NB4 (cell line): ENCODE measurements around the gene PPM1B.

Source experiments
- DNase-seq: peaks from one replicate; pipeline ENCODE4 v3.0.0; 2010; ENCODE audit warnings: low read depth
- H3K4me3 ChIP-seq: one replicate; pipeline ENCODE4 v1.5.1; 2011; ENCODE audit warnings: mild to moderate bottlenecking, low read depth, low read length, moderate library complexity
- MYC ChIP-seq: IDR thresholded peaks from 2 replicates; pipeline ENCODE4 v1.6.1; 2011; ENCODE audit warnings: low read depth, low read length
- POLR2A ChIP-seq: IDR thresholded peaks from 2 replicates; pipeline ENCODE4 v1.6.1; 2011; ENCODE audit warnings: mild to moderate bottlenecking; ENCODE audit not compliant: insufficient read length; ENCODE audit errors: extremely low read depth
- TF ChIP-seq, protein P1 (sequence below): IDR thresholded peaks from one replicate; pipeline ENCODE4 v1.5.1; 2012; ENCODE audit warnings: low read depth, low read length
- TF ChIP-seq, protein P2 (sequence below): IDR thresholded peaks from 2 replicates; pipeline ENCODE4 v1.6.1; 2011; ENCODE audit warnings: low read depth, low read length

The PPM1B gene

DNA sequence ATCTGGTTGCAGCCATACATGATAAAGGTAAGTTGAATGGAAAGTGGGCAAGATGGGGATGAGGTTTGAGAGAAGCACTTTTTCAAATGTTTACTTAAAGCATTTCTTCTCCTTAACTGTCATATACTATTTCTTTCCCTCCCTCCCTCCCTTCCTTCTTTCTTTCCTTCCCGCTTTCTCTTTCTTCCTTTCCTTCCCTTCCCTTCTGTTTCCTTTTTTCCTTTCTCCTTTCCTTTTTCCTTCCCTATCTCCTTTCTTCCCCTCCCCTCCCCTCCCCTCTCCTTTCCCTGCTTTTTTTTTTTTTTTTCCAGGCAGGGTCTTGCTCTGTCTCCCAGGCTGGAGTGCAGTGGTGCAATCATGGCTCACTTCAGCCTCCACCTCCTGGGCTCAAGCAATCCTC is 112.2 kb downstream of the PPM1B start:
- TF ChIP-seq POLR2A (no peak), MYC (no peak)
- TF ChIP-seq, protein P1, sequence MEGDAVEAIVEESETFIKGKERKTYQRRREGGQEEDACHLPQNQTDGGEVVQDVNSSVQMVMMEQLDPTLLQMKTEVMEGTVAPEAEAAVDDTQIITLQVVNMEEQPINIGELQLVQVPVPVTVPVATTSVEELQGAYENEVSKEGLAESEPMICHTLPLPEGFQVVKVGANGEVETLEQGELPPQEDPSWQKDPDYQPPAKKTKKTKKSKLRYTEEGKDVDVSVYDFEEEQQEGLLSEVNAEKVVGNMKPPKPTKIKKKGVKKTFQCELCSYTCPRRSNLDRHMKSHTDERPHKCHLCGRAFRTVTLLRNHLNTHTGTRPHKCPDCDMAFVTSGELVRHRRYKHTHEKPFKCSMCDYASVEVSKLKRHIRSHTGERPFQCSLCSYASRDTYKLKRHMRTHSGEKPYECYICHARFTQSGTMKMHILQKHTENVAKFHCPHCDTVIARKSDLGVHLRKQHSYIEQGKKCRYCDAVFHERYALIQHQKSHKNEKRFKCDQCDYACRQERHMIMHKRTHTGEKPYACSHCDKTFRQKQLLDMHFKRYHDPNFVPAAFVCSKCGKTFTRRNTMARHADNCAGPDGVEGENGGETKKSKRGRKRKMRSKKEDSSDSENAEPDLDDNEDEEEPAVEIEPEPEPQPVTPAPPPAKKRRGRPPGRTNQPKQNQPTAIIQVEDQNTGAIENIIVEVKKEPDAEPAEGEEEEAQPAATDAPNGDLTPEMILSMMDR: no peak
- TF ChIP-seq, protein P2, sequence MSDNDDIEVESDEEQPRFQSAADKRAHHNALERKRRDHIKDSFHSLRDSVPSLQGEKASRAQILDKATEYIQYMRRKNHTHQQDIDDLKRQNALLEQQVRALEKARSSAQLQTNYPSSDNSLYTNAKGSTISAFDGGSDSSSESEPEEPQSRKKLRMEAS: no peak
- DNase-seq: no peak
- H3K4me3 ChIP-seq: no peak overlapping the region
